Spleen (tissue), 11 donors: Measurements from ENCODE around the gene ZXDC. TPM values are rescaled to one million over a fixed set of nuclear protein-coding genes. Genes with fewer than 3 reads are reported as not detected.
A peak's percentile ranks its signal among the peaks of the same experiment; 100 is the strongest.

Experiments used
- DNase-seq: peaks from one replicate; pipeline ENCODE4 v3.0.0-alpha.2; 2020
- H3K27ac ChIP-seq, 8 donors: fragments of 200-600 bp; sonication (generic) in 7 of 8; 1 replicate in 4 of 8; 2 replicates in 4 of 8; pipeline versions ENCODE4 v1.5.0 to v1.8.0; 2016 to 2021; ENCODE audit warnings: inconsistent platforms in 4 of 8, mild to moderate bottlenecking in 4 of 8, moderate library complexity in 1 of 8
- H3K27me3 ChIP-seq, 7 donors: fragments of 200-600 bp; sonication (generic) in 6 of 7; replicated peaks in 1 of 7; 1 replicate in 4 of 7; 2 replicates in 3 of 7; pipeline versions ENCODE4 v1.5.0 to v1.8.0; 2016 to 2021; ENCODE audit warnings: inconsistent platforms in 3 of 7, mild to moderate bottlenecking in 1 of 7
- H3K36me3 ChIP-seq, 6 donors: fragments of 200-600 bp; sonication (generic) in 5 of 6; 1 replicate in 4 of 6; 2 replicates in 2 of 6; pipeline versions ENCODE4 v1.5.0 to v1.8.0; 2016 to 2021; ENCODE audit warnings: inconsistent platforms in 2 of 6
- H3K4me1 ChIP-seq, 6 donors: fragments of 200-600 bp; sonication (generic) in 5 of 6; 1 replicate in 3 of 6; 2 replicates in 3 of 6; pipeline versions ENCODE4 v1.5.0 to v1.8.0; 2016 to 2021; ENCODE audit warnings: inconsistent platforms in 3 of 6
- H3K4me3 ChIP-seq, 8 donors: fragments of 200-600 bp; sonication (generic) in 7 of 8; 1 replicate in 4 of 8; 2 replicates in 4 of 8; pipeline versions ENCODE4 v1.5.0 to v1.8.0; 2016 to 2021; ENCODE audit warnings: inconsistent platforms in 4 of 8, mild to moderate bottlenecking in 4 of 8, moderate library complexity in 2 of 8
- H3K9me3 ChIP-seq, 8 donors: fragments of 200-600 bp; sonication (generic) in 7 of 8; 1 replicate in 4 of 8; 2 replicates in 4 of 8; pipeline versions ENCODE4 v1.5.0 to v1.8.0; 2016 to 2021; ENCODE audit warnings: inconsistent platforms in 4 of 8
- POLR2A ChIP-seq, 3 donors: fragments of 450-650 bp; IDR thresholded peaks; one replicate each; pipeline ENCODE4 v1.5.1; 2017; ENCODE audit warnings: antibody characterized with exemption in 3 of 3, mild to moderate bottlenecking in 1 of 3
- POLR2AphosphoS5 ChIP-seq, 3 donors: sonication (generic); formaldehyde crosslinking; IDR thresholded peaks; one replicate each; pipeline ENCODE4 v1.5.1; 2017; ENCODE audit warnings: antibody characterized with exemption in 3 of 3
- WGBS, 5 donors: extraction: QIAGEN DNeasy Blood & Tissue Kit in 3 of 5; methylation state at CpG; one replicate each; pipeline versions ENCODE4 v1.1.5 to v1.1.7; 2013 to 2018; 5-methylcytosine and 5-hydroxymethylcytosine counted together
- intact Hi-C: fragments of 100-400 bp; cut with DNase I; formaldehyde crosslinking; loops from one replicate; pipeline ENCODE4 v1.15.0; 2023; ENCODE audit warnings: low total_unique reads
- polyA plus RNA-seq, 3 donors: library from polyadenylated mRNA; stranded (reverse); fragments of 200-250 nt; gene quantifications; one replicate each; pipeline ENCODE4 v1.2.1, GENCODE V29; 2013
- total RNA-seq, 7 donors: library from RNA; depleted of rRNA in 3 of 7; stranded (reverse); fragments of >200 nt in 3 of 7; fragmentation: NEBNext Ultra II Directional in 4 of 7; extraction: Animal tissue kit (Norgen Biotek cat#: 25700) in 4 of 7; gene quantifications; one replicate each; pipeline versions ENCODE4 v1.1.0 to v1.2.1, GENCODE V29; 2016 to 2021
- TF ChIP-seq, protein P1 (sequence below), 11 experiments: fragments of 200-600 bp in 7 of 11; fragments of 450-650 bp in 4 of 11; sonication (generic) in 4 of 11; IDR thresholded peaks in 8 of 11; conservative IDR thresholded peaks in 3 of 11; 1 replicate in 7 of 11; 2 replicates in 4 of 11; pipeline versions ENCODE4 v1.4.0 to v1.8.0; 2016 to 2021; ENCODE audit warnings: antibody characterized with exemption in 11 of 11, inconsistent platforms in 4 of 11, mild to moderate bottlenecking in 1 of 11
- donor health status: healthy with polysubstance abuse.
- donor health status: DM: no; HTN: no; CAD: no; lungs with moderate emphysema.
- donor health status: DM: no; HTN: no; CAD: no.
- donor health status: Bipolar disorder and iron deficiency.
- donor health status: healthy.
- donor health status: DM: no; HTN: no; CAD: no.
- donor health status: DM: yes; HTN: yes; CAD: no.

Gene ZXDC
- total and polyA plus RNA-seq, 10 donors, result 7.5 to 75.3 (median 48.1) TPM

DNA sequence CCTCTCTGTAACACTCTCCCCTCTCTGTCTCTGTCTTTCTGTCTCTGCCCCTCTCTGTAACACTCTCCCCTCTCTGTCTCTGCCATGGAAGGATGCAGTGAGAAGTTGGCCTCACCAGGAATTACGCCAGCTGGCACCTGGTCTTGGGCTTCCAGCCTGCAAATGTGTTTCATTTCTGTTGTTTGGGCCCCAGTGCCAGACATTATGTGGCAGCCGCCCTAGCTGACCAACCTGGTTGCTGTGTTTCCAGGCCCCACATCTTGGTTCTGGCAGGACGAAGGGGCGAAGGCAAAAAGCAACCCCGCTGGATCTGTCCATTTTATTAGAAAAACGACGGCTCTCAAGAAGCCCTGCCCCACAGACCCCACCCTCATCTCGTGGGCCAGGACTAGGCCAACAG, 5.2 kb upstream of the ZXDC start:
- DNase-seq, result peak; percentile 51
- 81 to 92% (median 84%) methylated on average over 8 of the region's 8 CpGs for WGBS, 5 donors
- Histone ChIP-seq H3K4me1 (peaks cover 0 to 53% (median 22%) of the 10 kb centered on the region in 6 donors), H3K27me3 (no peaks in the 10 kb centered on the region), H3K9me3 (no peaks in the 10 kb centered on the region), H3K36me3 (no peaks in the 10 kb centered on the region), H3K27ac (no peak overlapping the region), H3K4me3 (no peak overlapping the region)
- TF ChIP-seq, protein P1, sequence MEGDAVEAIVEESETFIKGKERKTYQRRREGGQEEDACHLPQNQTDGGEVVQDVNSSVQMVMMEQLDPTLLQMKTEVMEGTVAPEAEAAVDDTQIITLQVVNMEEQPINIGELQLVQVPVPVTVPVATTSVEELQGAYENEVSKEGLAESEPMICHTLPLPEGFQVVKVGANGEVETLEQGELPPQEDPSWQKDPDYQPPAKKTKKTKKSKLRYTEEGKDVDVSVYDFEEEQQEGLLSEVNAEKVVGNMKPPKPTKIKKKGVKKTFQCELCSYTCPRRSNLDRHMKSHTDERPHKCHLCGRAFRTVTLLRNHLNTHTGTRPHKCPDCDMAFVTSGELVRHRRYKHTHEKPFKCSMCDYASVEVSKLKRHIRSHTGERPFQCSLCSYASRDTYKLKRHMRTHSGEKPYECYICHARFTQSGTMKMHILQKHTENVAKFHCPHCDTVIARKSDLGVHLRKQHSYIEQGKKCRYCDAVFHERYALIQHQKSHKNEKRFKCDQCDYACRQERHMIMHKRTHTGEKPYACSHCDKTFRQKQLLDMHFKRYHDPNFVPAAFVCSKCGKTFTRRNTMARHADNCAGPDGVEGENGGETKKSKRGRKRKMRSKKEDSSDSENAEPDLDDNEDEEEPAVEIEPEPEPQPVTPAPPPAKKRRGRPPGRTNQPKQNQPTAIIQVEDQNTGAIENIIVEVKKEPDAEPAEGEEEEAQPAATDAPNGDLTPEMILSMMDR (IDR thresholded peaks at IDR 0.05 in 8 of 11, conservative IDR thresholded peaks at IDR 0.05 in 3 of 11), result no peak
- TF ChIP-seq POLR2A (IDR thresholded peaks at IDR 0.05) (no peak), POLR2AphosphoS5 (IDR thresholded peaks at IDR 0.05) (no peak)
- intact Hi-C loops, result no loop called here

DNA sequence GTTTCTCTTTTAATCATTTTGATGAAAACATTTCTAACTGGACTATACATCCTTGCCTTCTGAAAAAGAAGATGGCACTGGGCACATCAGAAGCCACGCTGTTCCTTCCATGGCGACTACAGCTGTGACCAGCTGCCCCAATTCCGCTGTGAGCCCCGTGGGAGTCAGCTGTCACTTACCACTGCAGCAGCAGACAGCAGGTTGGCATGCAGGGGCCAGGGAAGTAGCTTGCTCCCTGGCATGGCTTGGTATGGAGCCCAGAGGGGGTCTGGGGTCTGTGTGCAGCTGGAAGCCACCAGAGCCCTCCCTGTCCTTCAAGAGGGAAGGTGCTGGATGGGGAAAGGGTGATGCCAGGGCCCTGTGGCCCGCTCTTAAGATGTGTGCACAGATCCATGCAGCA, 4.5 kb upstream of the ZXDC start:
- Histone ChIP-seq H3K4me3 (no peak overlapping the region), H3K27ac (no peak overlapping the region), H3K27me3 (no peaks in the 10 kb centered on the region), H3K4me1 (peaks cover 0 to 47% (median 18%) of the 10 kb centered on the region in 6 donors), H3K36me3 (no peaks in the 10 kb centered on the region), H3K9me3 (no peaks in the 10 kb centered on the region)
- TF ChIP-seq POLR2A (IDR thresholded peaks at IDR 0.05) (no peak), POLR2AphosphoS5 (IDR thresholded peaks at IDR 0.05) (no peak)
- TF ChIP-seq, protein P1 (IDR thresholded peaks at IDR 0.05 in 8 of 11, conservative IDR thresholded peaks at IDR 0.05 in 3 of 11), result no peak
- 76 to 93% (median 87%) methylated on average over 5 of the region's 5 CpGs for WGBS, 5 donors
- DNase-seq, result peak; percentile 69
- intact Hi-C loops, result no loop called here

DNA sequence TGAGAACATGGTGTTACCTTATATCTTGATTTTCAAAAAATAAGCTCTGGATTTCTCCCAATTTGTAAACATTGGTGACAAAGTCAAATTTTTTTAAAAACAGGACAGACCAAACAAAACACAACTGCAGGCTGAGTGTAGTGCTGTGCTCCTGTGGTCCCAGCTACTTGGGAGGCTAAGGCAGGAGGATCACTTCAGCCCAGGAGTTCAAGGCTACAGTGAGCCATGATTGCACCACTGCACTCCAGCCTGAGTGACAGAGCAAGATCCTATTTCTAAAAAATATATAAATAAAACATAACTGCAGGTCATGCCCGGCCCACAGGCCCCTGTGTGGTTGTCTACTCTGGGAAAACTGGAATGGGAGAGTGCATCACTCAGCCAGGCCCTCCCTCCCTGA, 4.0 kb upstream of the ZXDC start:
- WGBS, 5 donors, result 82 to 92% (median 85%) methylated on average over 1 of the region's 1 CpG
- intact Hi-C loops, result no loop called here
- H3K9me3 ChIP-seq, result no peaks in the 10 kb centered on the region

DNA sequence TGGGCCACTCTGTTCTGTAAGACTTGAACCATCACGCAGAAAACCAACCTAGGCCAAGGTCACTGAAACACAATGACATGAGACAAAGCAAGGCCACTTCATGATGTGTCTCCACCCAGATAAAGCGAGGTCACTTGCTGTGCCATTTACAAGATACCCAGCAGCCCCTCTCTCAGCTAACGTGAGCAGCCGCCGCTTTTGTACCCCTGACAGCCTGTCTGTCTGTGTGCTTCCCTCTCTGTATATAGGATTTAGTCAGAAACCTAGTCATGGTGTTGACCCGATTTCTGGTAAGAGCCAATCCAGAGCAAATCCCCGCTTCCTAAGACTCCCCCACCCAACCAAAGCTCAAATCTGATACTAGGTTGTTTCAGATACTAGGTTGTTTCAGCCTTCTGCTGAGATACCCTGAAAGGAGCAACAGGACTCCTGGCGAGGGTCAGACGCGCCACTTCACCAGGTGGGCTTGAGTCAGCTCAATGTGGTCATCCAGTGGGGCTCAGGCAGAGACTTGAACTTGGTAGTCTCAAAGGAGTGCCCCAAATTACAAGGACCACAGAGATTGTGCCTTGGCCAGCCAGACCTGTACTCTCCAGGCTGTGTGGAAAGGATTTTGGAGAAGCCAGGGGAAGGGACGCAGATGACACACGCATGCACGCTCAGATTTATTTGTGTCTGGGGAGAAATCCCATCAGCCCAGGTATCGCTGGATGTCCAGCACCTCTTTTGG, 3.1 kb upstream of the ZXDC start:
- peaks cover 10 to 48% (median 23%) of the 10 kb centered on the region in 6 donors for H3K4me1 ChIP-seq
- DNase-seq, result peak; percentile 58
- H3K4me3 ChIP-seq, result no peak overlapping the region
- H3K9me3 ChIP-seq, result no peaks in the 10 kb centered on the region
- 88 to 93% (median 89%) methylated on average over 11 to 14 of the region's 14 CpGs for WGBS, 5 donors
- no peaks in the 10 kb centered on the region for H3K27me3 ChIP-seq
- TF ChIP-seq POLR2AphosphoS5 (IDR thresholded peaks at IDR 0.05), result no peak
- TF ChIP-seq, protein P1 (IDR thresholded peaks at IDR 0.05 in 8 of 11, conservative IDR thresholded peaks at IDR 0.05 in 3 of 11), result no peak
- no peak for TF ChIP-seq POLR2A (IDR thresholded peaks at IDR 0.05)
- intact Hi-C loops, result no loop called here
- H3K27ac ChIP-seq, result peak overlapping the region in 5 of 8 donors; percentile 24 to 57 (median 41)
- no peaks in the 10 kb centered on the region for H3K36me3 ChIP-seq

More for the DNA sequence above, 4.0 kb upstream of the ZXDC start:
- no peaks in the 10 kb centered on the region for H3K36me3 ChIP-seq
- H3K4me3 ChIP-seq, result no peak overlapping the region
- TF ChIP-seq, protein P1 (IDR thresholded peaks at IDR 0.05 in 8 of 11, conservative IDR thresholded peaks at IDR 0.05 in 3 of 11), result no peak
- no peak for TF ChIP-seq POLR2AphosphoS5 (IDR thresholded peaks at IDR 0.05)
- no peak for TF ChIP-seq POLR2A (IDR thresholded peaks at IDR 0.05)
- H3K27me3 ChIP-seq, result no peaks in the 10 kb centered on the region
- H3K27ac ChIP-seq, result no peak overlapping the region
- H3K4me1 ChIP-seq, result peaks cover 3 to 45% (median 18%) of the 10 kb centered on the region in 6 donors
- peak; percentile 19 for DNase-seq
